ENCODE measurements around the gene ETV3. TPM values are rescaled to one million over a fixed set of nuclear protein-coding genes. Genes with fewer than 3 reads are reported as not detected.

Gene ETV3
- total RNA-seq, 6 experiments from 2014 or later, result 4.9 to 7.8 (median 6.5) TPM

DNA sequence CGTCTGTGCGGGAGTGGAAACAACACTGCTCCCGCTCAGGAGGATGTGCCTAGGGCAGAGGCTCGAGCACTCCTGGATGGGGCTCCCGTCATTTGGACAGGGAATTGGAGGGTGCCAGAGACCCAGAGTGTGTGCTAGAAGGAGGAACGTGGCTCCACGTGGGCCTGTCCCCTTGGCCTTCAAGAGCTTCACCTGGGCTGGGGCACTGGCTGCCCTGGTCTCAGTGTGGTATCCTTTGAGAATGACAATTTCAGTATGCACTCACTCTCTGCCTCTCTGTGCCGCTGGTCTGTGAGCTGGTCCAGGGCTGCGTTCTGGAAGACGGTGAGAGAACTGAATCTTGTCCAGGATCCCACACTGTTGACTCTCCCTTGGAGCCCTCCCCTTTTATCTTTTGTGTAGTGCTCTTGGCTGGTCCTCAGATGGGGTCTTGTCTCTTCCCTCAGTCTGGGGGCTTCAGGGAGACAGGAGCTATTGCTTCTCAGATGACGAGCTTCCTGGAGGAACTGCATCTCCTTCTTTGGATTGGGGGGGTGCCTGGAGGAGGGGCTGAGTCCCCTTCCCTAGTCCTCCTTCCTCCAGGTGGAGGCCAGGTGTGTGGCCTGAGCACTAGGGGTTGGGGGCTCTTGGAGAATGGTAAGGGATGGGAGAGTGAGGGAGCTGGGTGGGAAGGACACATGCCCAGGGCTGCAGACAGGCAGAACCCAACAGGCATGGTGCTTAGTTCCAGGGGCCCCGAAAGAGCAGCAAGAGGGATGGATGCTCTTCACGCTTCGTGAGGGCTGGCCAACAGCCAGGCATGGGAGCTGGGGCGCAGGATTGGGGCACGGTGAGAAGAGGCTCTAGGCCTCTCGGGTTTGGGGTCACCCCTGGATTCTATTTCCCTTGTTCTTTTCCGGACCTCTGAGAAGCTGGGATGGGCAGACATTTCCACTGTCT is 23.7 kb downstream of the ETV3 start:
- intact Hi-C loops (cut with DNase I), result no loop called here
- WGBS (ENCODE audit: insufficient coverage, low coverage, low lambda C conversion rate, missing lambda C conversion rate), result 94% methylated on average over 2 of the region's 18 CpGs
- Histone ChIP-seq H3K4me1 (peaks cover 0 to 4% (median 0%) of the 10 kb centered on the region in 4 donors), H3K36me3 (no peaks in the 10 kb centered on the region), H3K27me3 (no peaks in the 10 kb centered on the region), H3K9me3 (no peaks in the 10 kb centered on the region), H3K27ac (no peak overlapping the region), H3K4me3 (no peak overlapping the region)
- TF ChIP-seq, protein P1, sequence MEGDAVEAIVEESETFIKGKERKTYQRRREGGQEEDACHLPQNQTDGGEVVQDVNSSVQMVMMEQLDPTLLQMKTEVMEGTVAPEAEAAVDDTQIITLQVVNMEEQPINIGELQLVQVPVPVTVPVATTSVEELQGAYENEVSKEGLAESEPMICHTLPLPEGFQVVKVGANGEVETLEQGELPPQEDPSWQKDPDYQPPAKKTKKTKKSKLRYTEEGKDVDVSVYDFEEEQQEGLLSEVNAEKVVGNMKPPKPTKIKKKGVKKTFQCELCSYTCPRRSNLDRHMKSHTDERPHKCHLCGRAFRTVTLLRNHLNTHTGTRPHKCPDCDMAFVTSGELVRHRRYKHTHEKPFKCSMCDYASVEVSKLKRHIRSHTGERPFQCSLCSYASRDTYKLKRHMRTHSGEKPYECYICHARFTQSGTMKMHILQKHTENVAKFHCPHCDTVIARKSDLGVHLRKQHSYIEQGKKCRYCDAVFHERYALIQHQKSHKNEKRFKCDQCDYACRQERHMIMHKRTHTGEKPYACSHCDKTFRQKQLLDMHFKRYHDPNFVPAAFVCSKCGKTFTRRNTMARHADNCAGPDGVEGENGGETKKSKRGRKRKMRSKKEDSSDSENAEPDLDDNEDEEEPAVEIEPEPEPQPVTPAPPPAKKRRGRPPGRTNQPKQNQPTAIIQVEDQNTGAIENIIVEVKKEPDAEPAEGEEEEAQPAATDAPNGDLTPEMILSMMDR (IDR thresholded peaks at IDR 0.05), result no peak
- no peak for TF ChIP-seq POLR2A (IDR thresholded peaks at IDR 0.05)
- ATAC-seq (no peak), DNase-seq (no peak)

DNA sequence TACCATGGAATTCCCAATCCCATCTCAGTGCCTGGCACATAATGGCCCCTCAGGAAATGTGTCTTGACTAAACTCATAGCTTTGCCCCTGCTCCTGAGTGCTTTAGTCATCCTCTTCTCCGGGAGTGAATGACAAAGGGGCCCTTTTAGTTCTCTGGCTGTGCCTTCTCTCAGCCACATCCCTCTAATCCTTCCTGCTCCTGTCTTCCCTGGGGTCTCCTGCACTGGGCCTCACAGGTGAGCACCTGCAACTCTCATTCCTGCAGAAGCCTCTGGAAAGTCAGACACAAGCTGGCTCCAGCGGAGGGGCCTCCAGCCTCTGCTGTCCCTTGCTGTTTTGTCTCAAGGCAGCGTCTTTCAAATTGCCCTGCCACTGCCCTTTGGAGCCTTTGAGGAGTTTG is 24.6 kb downstream of the ETV3 start:
- WGBS (ENCODE audit: insufficient coverage, low coverage, low lambda C conversion rate, missing lambda C conversion rate), result 61% methylated on average over 3 of the region's 3 CpGs
- ATAC-seq, result no peak

DNA sequence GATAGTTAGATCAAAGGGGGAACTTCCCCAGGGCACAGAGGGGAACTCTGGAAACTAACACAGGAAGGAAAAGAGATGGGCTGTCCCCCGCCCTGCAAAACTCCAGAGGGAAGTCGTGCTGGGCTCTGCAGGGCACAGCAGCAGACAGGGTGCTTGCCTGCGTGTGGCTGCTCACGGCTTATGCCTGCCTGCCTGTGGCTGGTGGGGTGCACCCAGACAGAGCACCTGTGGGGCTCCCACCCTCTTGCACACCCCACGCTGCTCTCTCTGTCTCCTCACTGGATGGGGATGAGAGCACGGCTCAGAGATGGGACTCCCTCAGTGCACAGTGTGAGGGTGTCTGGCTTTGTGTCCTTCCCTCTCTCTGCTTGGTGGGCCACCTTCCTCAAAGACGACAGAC is 25.1 kb downstream of the ETV3 start:
- WGBS (ENCODE audit: insufficient coverage, low coverage, low lambda C conversion rate, missing lambda C conversion rate), result no CpG with 5 or more reads among the region's 7 CpGs
- Histone ChIP-seq H3K36me3 (no peaks in the 10 kb centered on the region), H3K27ac (no peak overlapping the region), H3K27me3 (peaks cover 0 to 7% of the 10 kb centered on the region in 2 donors), H3K4me3 (no peak overlapping the region), H3K9me3 (no peaks in the 10 kb centered on the region), H3K4me1 (peaks cover 0 to 4% (median 0%) of the 10 kb centered on the region in 4 donors)
- TF ChIP-seq, protein P1 (IDR thresholded peaks at IDR 0.05), result no peak
- no peak for TF ChIP-seq POLR2A (IDR thresholded peaks at IDR 0.05)
- ATAC-seq, result peak; percentile 34 to 61 (median 43)
- no peak for DNase-seq
- intact Hi-C loops (cut with DNase I), result no loop called here

More for the DNA sequence above, 24.6 kb downstream of the ETV3 start:
- peaks cover 0 to 4% (median 0%) of the 10 kb centered on the region in 4 donors for H3K4me1 ChIP-seq
- TF ChIP-seq POLR2A (IDR thresholded peaks at IDR 0.05), result no peak
- TF ChIP-seq, protein P1 (IDR thresholded peaks at IDR 0.05), result no peak
- H3K4me3 ChIP-seq, result no peak overlapping the region
- H3K9me3 ChIP-seq, result no peaks in the 10 kb centered on the region
- H3K27ac ChIP-seq, result no peak overlapping the region
- H3K36me3 ChIP-seq, result no peaks in the 10 kb centered on the region
- DNase-seq, result no peak
- H3K27me3 ChIP-seq, result peaks cover 0 to 2% of the 10 kb centered on the region in 2 donors
- intact Hi-C loops (cut with DNase I), result no loop called here

DNA sequence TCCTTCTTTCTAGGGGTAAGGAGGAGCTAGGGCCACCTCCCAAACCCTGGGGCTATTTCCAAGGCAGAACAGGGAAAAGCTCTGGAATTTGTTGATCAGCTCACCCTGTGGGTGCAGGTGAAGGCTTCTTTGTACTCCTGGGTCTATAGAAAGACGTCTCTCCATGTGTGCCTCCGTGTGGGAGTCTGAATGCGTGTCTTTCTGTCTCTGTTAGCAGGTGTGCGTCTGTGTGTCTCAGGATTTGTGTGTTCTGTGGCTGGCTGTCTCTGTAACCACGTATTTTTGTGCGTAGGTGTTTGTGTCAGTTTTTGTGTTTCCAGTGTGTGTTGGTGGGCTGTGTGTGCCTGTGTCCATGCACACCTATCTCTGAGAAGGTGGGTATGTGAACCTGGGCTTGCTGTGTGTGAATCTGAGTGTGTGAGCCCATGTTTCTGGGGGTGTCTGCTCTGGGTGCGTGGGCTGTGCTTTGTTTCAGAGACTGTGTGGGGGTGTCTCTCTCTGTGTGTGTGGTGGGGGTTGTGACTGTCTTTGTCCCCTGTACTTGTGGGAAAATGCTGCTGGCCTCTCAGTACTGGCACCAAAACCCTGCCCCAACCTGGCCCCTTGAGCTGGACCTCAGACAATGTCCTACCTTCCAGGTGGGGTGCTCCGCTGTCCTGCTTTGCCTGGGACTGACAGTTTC is 25.9 kb downstream of the ETV3 start:
- no peak overlapping the region for H3K4me3 ChIP-seq
- H3K4me1 ChIP-seq, result peaks cover 0 to 4% (median 0%) of the 10 kb centered on the region in 4 donors
- TF ChIP-seq POLR2A (IDR thresholded peaks at IDR 0.05), result no peak
- TF ChIP-seq, protein P1 (IDR thresholded peaks at IDR 0.05), result no peak
- no peak for ATAC-seq
- H3K27ac ChIP-seq, result no peak overlapping the region
- intact Hi-C loops (cut with DNase I), result no loop called here
- no peak for DNase-seq
- WGBS (ENCODE audit: insufficient coverage, low coverage, low lambda C conversion rate, missing lambda C conversion rate), result 50% methylated on average over 1 of the region's 8 CpGs
- H3K9me3 ChIP-seq, result no peaks in the 10 kb centered on the region
- no peaks in the 10 kb centered on the region for H3K36me3 ChIP-seq
- H3K27me3 ChIP-seq, result peaks cover 0 to 14% of the 10 kb centered on the region in 2 donors
